Mesodermal cell (in vitro differentiated cells): ENCODE results near the gene DEAF1.

ENCODE experiments used
- H3K27ac ChIP-seq: 2 replicates; pipeline ENCODE4 v1.7.0; 2013; ENCODE audit warnings: mild to moderate bottlenecking, low read depth, low read length, moderate library complexity; ENCODE audit not compliant: severe bottlenecking
- H3K36me3 ChIP-seq: 2 replicates; pipeline ENCODE4 v1.7.1; 2013; ENCODE audit warnings: mild to moderate bottlenecking, low read length, moderate library complexity; ENCODE audit not compliant: control insufficient read depth, insufficient read depth
- H3K4me1 ChIP-seq: one replicate; pipeline ENCODE4 v1.7.1; 2013; ENCODE audit warnings: mild to moderate bottlenecking, low read length; ENCODE audit not compliant: insufficient read depth, control insufficient read depth, poor library complexity, severe bottlenecking
- H3K4me3 ChIP-seq: 2 replicates; pipeline ENCODE4 v1.7.0; 2013; ENCODE audit warnings: low read length, control low read depth, mild to moderate bottlenecking; ENCODE audit not compliant: insufficient read depth, poor library complexity, severe bottlenecking; ENCODE audit errors: extremely low read depth
- H3K9me3 ChIP-seq: 2 replicates; pipeline ENCODE4 v1.7.1; 2013; ENCODE audit warnings: mild to moderate bottlenecking, low read length, moderate library complexity; ENCODE audit not compliant: control insufficient read depth
- WGBS, 2 experiments: methylation state at CpG; one replicate each; pipeline ENCODE4 v1.1.5; 2013; ENCODE audit warnings: missing lambda C conversion rate in 2 of 2; ENCODE audit not compliant: insufficient coverage in 2 of 2; 5-methylcytosine and 5-hydroxymethylcytosine counted together

Gene DEAF1

GRCh38 chr11:620935-621814 lies 73.8 kb downstream of the DEAF1 start:
- WGBS, 2 experiments, result 89 to 91% methylated on average over 36 to 44 of the region's 45 CpGs
- Histone ChIP-seq H3K4me3 (no peak overlapping the region), H3K9me3 (no peaks in the 10 kb centered on the region), H3K4me1 (peaks cover 6% of the 10 kb centered on the region), H3K36me3 (peaks cover 5% of the 10 kb centered on the region), H3K27ac (no peak overlapping the region)

- H3K4me3 ChIP-seq, result no peak overlapping the region
- no peaks in the 10 kb centered on the region for H3K9me3 ChIP-seq
- H3K27ac ChIP-seq, result no peak overlapping the region
- 97 to 98% methylated on average over 11 of the region's 13 CpGs for WGBS, 2 experiments
- H3K4me1 ChIP-seq, result peaks cover 12% of the 10 kb centered on the region
- H3K36me3 ChIP-seq, result peaks cover 5% of the 10 kb centered on the region
Observed at GRCh38 chr11:620201-620600, 74.8 kb downstream of the DEAF1 start.

GRCh38 chr11:619628-620050 lies 75.4 kb downstream of the DEAF1 start:
- peaks cover 16% of the 10 kb centered on the region for H3K4me1 ChIP-seq
- 95 to 99% methylated on average over 15 to 17 of the region's 22 CpGs for WGBS, 2 experiments
- no peak overlapping the region for H3K4me3 ChIP-seq
- peaks cover 5% of the 10 kb centered on the region for H3K36me3 ChIP-seq
- no peak overlapping the region for H3K27ac ChIP-seq
- no peaks in the 10 kb centered on the region for H3K9me3 ChIP-seq

- Histone ChIP-seq H3K4me1 (peaks cover 16% of the 10 kb centered on the region), H3K9me3 (no peaks in the 10 kb centered on the region), H3K27ac (no peak overlapping the region), H3K36me3 (peaks cover 7% of the 10 kb centered on the region), H3K4me3 (no peak overlapping the region)
- 92 to 95% methylated on average over 9 to 18 of the region's 24 CpGs for WGBS, 2 experiments
Observed at GRCh38 chr11:618856-619627, 76.0 kb downstream of the DEAF1 start.

- Histone ChIP-seq H3K27ac (no peak overlapping the region), H3K36me3 (peaks cover 14% of the 10 kb centered on the region), H3K4me3 (no peak overlapping the region), H3K4me1 (peaks cover 16% of the 10 kb centered on the region), H3K9me3 (no peaks in the 10 kb centered on the region)
- WGBS, 2 experiments, result 96 to 98% methylated on average over 21 to 24 of the region's 25 CpGs
Observed at GRCh38 chr11:617912-618682, 76.9 kb downstream of the DEAF1 start.

GRCh38 chr11:617199-617911 lies 77.7 kb downstream of the DEAF1 start:
- H3K4me1 ChIP-seq, result peaks cover 19% of the 10 kb centered on the region
- 95 to 96% methylated on average over 48 to 56 of the region's 57 CpGs for WGBS, 2 experiments
- H3K27ac ChIP-seq, result no peak overlapping the region
- no peaks in the 10 kb centered on the region for H3K9me3 ChIP-seq
- H3K4me3 ChIP-seq, result no peak overlapping the region
- peaks cover 22% of the 10 kb centered on the region for H3K36me3 ChIP-seq

GRCh38 chr11:616320-617198 lies 78.5 kb downstream of the DEAF1 start:
- Histone ChIP-seq H3K36me3 (peaks cover 29% of the 10 kb centered on the region), H3K4me3 (peak overlapping the region; percentile 58), H3K4me1 (peaks cover 19% of the 10 kb centered on the region), H3K9me3 (no peaks in the 10 kb centered on the region), H3K27ac (no peak overlapping the region)
- 95 to 96% methylated on average over 33 to 35 of the region's 39 CpGs for WGBS, 2 experiments

- Histone ChIP-seq H3K9me3 (no peaks in the 10 kb centered on the region), H3K4me1 (peaks cover 19% of the 10 kb centered on the region), H3K36me3 (peaks cover 37% of the 10 kb centered on the region), H3K4me3 (peak within 1 kb of the TSS; percentile 58), H3K27ac (peak within 1 kb of the TSS; percentile 87)
- WGBS, 2 experiments, result 11 to 12% methylated on average over 46 to 56 of the region's 66 CpGs
Observed at GRCh38 chr11:615504-616319, 79.3 kb downstream of the DEAF1 start, which contains the start of gene IRF7. Gene IRF7 (minus strand): TSS chr11:615950. CDS start chr11:615364, 586 bp downstream.
